Activated CD8-positive, alpha-beta memory T cell treated with anti-CD3 and anti-CD28 coated beads, Interleukin-2, amount 50 U/mL, for 48 hours (primary cell): ENCODE measurements around the gene CA6.
"Not testable (repeated sequence)": the region's sequence is repeated elsewhere in the genome, so short reads cannot be mapped to it uniquely, and the experiment has no call there.

Source experiments
- DNase-seq: peaks from one replicate; pipeline ENCODE4 v3.0.0-alpha.2; 2020

CA6 gene

GRCh38 chr1:8945568-8945967, at the start of gene CA6:
Gene CA6 (plus strand): TSS chr1:8945868. CDS start chr1:8945887, 19 bp downstream.
- DNase-seq, result no peak

GRCh38 chr1:8896775-8897174, 48.9 kb upstream of the CA6 start:
- not testable (repeated sequence) for DNase-seq

- not testable (repeated sequence) for DNase-seq
Observed at GRCh38 chr1:8897505-8897904, 48.2 kb upstream of the CA6 start.

GRCh38 chr1:8898418-8898817, 47.2 kb upstream of the CA6 start:
- not testable (repeated sequence) for DNase-seq

GRCh38 chr1:8899046-8899445, 46.6 kb upstream of the CA6 start:
- DNase-seq, result no peak

GRCh38 chr1:8900684-8901083, 45.0 kb upstream of the CA6 start:
- not testable (repeated sequence) for DNase-seq

GRCh38 chr1:8902765-8903164, 42.9 kb upstream of the CA6 start:
- DNase-seq, result no peak

- no peak for DNase-seq
Observed at GRCh38 chr1:8903410-8903809, 42.3 kb upstream of the CA6 start.

GRCh38 chr1:8903908-8904650, 41.6 kb upstream of the CA6 start:
- DNase-seq, result no peak

GRCh38 chr1:8905582-8906191, 40.0 kb upstream of the CA6 start:
- no peak for DNase-seq

GRCh38 chr1:8908388-8909151, 37.1 kb upstream of the CA6 start:
- DNase-seq, result no peak

GRCh38 chr1:8910331-8910730, 35.3 kb upstream of the CA6 start:
- DNase-seq, result no peak

- DNase-seq, result no peak
Observed at GRCh38 chr1:8910914-8911313, 34.8 kb upstream of the CA6 start.

- DNase-seq, result no peak
Observed at GRCh38 chr1:8911416-8912309, 34.0 kb upstream of the CA6 start.

GRCh38 chr1:8913457-8913856, 32.2 kb upstream of the CA6 start:
- no peak for DNase-seq

- no peak for DNase-seq
Observed at GRCh38 chr1:8914466-8914865, 31.2 kb upstream of the CA6 start.

- no peak for DNase-seq
Observed at GRCh38 chr1:8915446-8915845, 30.2 kb upstream of the CA6 start.

GRCh38 chr1:8917536-8917935, 28.1 kb upstream of the CA6 start:
- DNase-seq, result not testable (repeated sequence)

- DNase-seq, result no peak
Observed at GRCh38 chr1:8922962-8923361, 22.7 kb upstream of the CA6 start.

GRCh38 chr1:8925406-8925805, 20.3 kb upstream of the CA6 start:
- no peak for DNase-seq

GRCh38 chr1:8925960-8926359, 19.7 kb upstream of the CA6 start:
- DNase-seq, result no peak

- no peak for DNase-seq
Observed at GRCh38 chr1:8926707-8927694, 18.7 kb upstream of the CA6 start.
